ENCODE measurements around the gene ATF7.

DNA sequence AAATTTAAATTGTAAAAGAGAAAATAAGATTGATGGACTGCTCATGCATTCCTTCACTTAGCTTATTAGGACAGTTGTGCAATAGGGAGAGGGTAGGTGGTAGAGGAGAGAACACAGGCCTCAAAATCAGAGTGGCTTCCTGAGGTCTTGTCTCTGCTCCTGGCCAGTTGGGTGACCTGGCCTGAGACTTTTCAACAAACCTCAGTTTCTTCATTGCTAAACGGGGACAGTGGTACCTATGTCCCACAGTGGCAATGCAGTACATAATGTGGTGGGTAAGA, 129.5 kb downstream of the ATF7 start:
- TF ChIP-seq EZH2 (IDR thresholded peaks at IDR 0.05) (no peak), POLR2AphosphoS5 (IDR thresholded peaks at IDR 0.05; ENCODE audit: borderline replicate concordance, low read depth, low read length) (no peak), FOXP2 (optimal IDR thresholded peaks at IDR 0.05; ENCODE audit: control extremely low read depth, extremely low read length, insufficient read depth) (no peak)
